Endothelial cell of umbilical vein (primary cell): ENCODE measurements around the gene CCDC106. TPM values are rescaled to one million over a fixed set of nuclear protein-coding genes. Genes with fewer than 3 reads are reported as not detected.
A peak's percentile ranks its signal among the peaks of the same experiment; 100 is the strongest.

ENCODE experiments used
- BruUV-seq: library from RNA; stranded (reverse); fragments of 400-500 nt; replicated peaks from 2 replicates; lab custom pipeline; 2021; lab: Mats Ljungman, UMichigan
- CTCF ChIA-PET: fragments of 300-600, 350-600 bp; sonication (Branson Sonifier 250); formaldehyde crosslinking; loops from one replicate; lab custom pipeline; 2021; ENCODE audit warnings: antibody characterized with exemption, inconsistent platforms; lab: Charles Lee
- POLR2A ChIA-PET: fragments of 300-600, 350-600 bp; sonication (Branson Sonifier 250); formaldehyde crosslinking; loops from one replicate; lab custom pipeline; 2021; ENCODE audit warnings: antibody characterized with exemption, inconsistent platforms; lab: Charles Lee
- DNase-seq: peaks from one replicate; pipeline ENCODE4 v3.0.0-alpha.2; 2011; ENCODE audit warnings: low read depth, low spot score
- FAIRE-seq: peaks from 2 replicates; lab custom pipeline; 2011; peaks lifted over from hg19 to GRCh38; lab: Jason Lieb, UNC
- H2AFZ ChIP-seq: 2 replicates; pipeline ENCODE4 v1.6.0; 2012; ENCODE audit warnings: low read depth, low read length, control low read depth, inconsistent platforms
- H3K27ac ChIP-seq: 2 replicates; pipeline ENCODE4 v1.5.1; 2011; ENCODE audit warnings: low read depth, mild to moderate bottlenecking, control low read depth, low read length, moderate library complexity; ENCODE audit not compliant: insufficient read depth
- H3K27me3 ChIP-seq, 2 experiments: 2 replicates each; pipeline versions ENCODE4 v1.6.0 to v1.6.1; 2011; ENCODE audit warnings: low read length in 2 of 2, mixed read lengths in 1 of 2; ENCODE audit not compliant: control insufficient read depth in 2 of 2, insufficient read depth in 2 of 2
- H3K36me3 ChIP-seq, 2 experiments: 2 replicates in 1 of 2; 3 replicates in 1 of 2; pipeline ENCODE4 v1.5.1; 2011; ENCODE audit warnings: low read length in 2 of 2, mild to moderate bottlenecking in 1 of 2, moderate library complexity in 1 of 2; ENCODE audit not compliant: control insufficient read depth in 2 of 2, insufficient read depth in 2 of 2; ENCODE audit errors: extremely low read depth in 1 of 2
- H3K4me1 ChIP-seq: 3 replicates; pipeline ENCODE4 v1.5.1; 2011; ENCODE audit warnings: mild to moderate bottlenecking, low read length; ENCODE audit not compliant: control insufficient read depth, insufficient read depth; ENCODE audit errors: extremely low read depth
- H3K4me2 ChIP-seq: 2 replicates; pipeline ENCODE4 v1.6.1; 2011; ENCODE audit warnings: low read length, control low read depth, mixed read lengths; ENCODE audit not compliant: insufficient read depth
- H3K4me3 ChIP-seq, 3 experiments: fragments of 200-600 bp in 1 of 3; sonication (generic), shearing (Covaris generic) in 1 of 3; replicated peaks in 1 of 3; 2 replicates each; pipeline ENCODE4 v1.5.1; 2011 to 2016; ENCODE audit warnings: control low read depth in 3 of 3, low read length in 3 of 3, mild to moderate bottlenecking in 2 of 3, inconsistent platforms in 1 of 3, low read depth in 1 of 3, moderate library complexity in 1 of 3; ENCODE audit not compliant: insufficient read depth in 1 of 3
- H3K79me2 ChIP-seq: 2 replicates; pipeline ENCODE4 v1.6.0; 2012; ENCODE audit warnings: low read length, inconsistent platforms; ENCODE audit not compliant: control insufficient read depth, insufficient read depth
- H3K9ac ChIP-seq: replicated peaks from 2 replicates; pipeline ENCODE3; 2011; ENCODE audit warnings: low read length, control low read depth; ENCODE audit not compliant: insufficient read depth; ENCODE audit errors: extremely low read depth
- H3K9me1 ChIP-seq: replicated peaks from 3 replicates; pipeline ENCODE4 v1.6.0; 2011; ENCODE audit warnings: mild to moderate bottlenecking, low read length; ENCODE audit not compliant: control insufficient read depth, insufficient read depth; ENCODE audit errors: extremely low read depth
- H3K9me3 ChIP-seq: replicated peaks from 2 replicates; pipeline ENCODE4 v1.5.1; 2012; ENCODE audit warnings: low read length, inconsistent platforms; ENCODE audit not compliant: control insufficient read depth, insufficient read depth
- H4K20me1 ChIP-seq: replicated peaks from 2 replicates; pipeline ENCODE3; 2011; ENCODE audit warnings: mild to moderate bottlenecking, low read length; ENCODE audit not compliant: control insufficient read depth, insufficient read depth; ENCODE audit errors: extremely low read depth
- EZH2 ChIP-seq: IDR thresholded peaks from 2 replicates; pipeline ENCODE4 v1.6.1; 2012; ENCODE audit warnings: borderline replicate concordance, low read depth, mild to moderate bottlenecking, moderate library complexity, low read length, inconsistent platforms; ENCODE audit not compliant: severe bottlenecking
- FOS ChIP-seq: IDR thresholded peaks from 2 replicates; pipeline ENCODE4 v1.6.1; 2011; ENCODE audit warnings: mild to moderate bottlenecking, low read length, moderate library complexity, borderline replicate concordance; ENCODE audit not compliant: insufficient read depth
- GATA2 ChIP-seq: IDR thresholded peaks from 2 replicates; pipeline ENCODE4 v1.7.0; 2011; ENCODE audit warnings: low read depth, mild to moderate bottlenecking, moderate library complexity, mixed read lengths, low read length; ENCODE audit not compliant: insufficient read length, insufficient read depth
- JUN ChIP-seq: IDR thresholded peaks from 2 replicates; pipeline ENCODE4 v1.6.1; 2011; ENCODE audit warnings: borderline replicate concordance, low read depth; ENCODE audit not compliant: insufficient read length, insufficient read depth
- MYC ChIP-seq: IDR thresholded peaks from one replicate; pipeline ENCODE4 v1.6.1; 2011; ENCODE audit warnings: mild to moderate bottlenecking, low read depth, low read length
- POLR2A ChIP-seq: IDR thresholded peaks from 2 replicates; pipeline ENCODE4 v1.6.1; 2012; ENCODE audit warnings: low read depth, mild to moderate bottlenecking, control low read depth, low read length
- POLR2AphosphoS5 ChIP-seq: IDR thresholded peaks from 2 replicates; pipeline ENCODE4 v1.6.1; 2012; ENCODE audit warnings: low read depth, mild to moderate bottlenecking, control low read depth, low read length, moderate library complexity; ENCODE audit not compliant: insufficient read depth
- dilution Hi-C: fragments of 300-500 bp; cut with MboI; formaldehyde crosslinking; loops from one replicate; pipeline ENCODE4 v1.15.0; 2019; ENCODE audit warnings: low sequenced_read_pairs; ENCODE audit not compliant: extremely low pct_ligation_motif_present
- intact Hi-C: fragments of 100-400 bp; cut with micrococcal nuclease; formaldehyde crosslinking; loops from one replicate; pipeline ENCODE4 v1.10.0; 2022
- polyA plus RNA-seq, 4 experiments: library from polyadenylated mRNA; depleted of rRNA in 3 of 4; stranded (reverse) in 3 of 4; unstranded in 1 of 4; fragments of >200 nt; gene quantifications; 2 replicates each; pipeline versions ENCODE4 v1.2.1 to v1.2.3, GENCODE V29; 2011 to 2012; ENCODE audit warnings: missing spikeins in 1 of 4
- total RNA-seq: library from RNA; stranded (reverse); gene quantifications from 2 replicates; pipeline ENCODE4 v1.2.3, GENCODE V29; 2021
- TF ChIP-seq, protein P1 (sequence below), 2 donors: IDR thresholded peaks; 1 replicate in 1 of 2; 2 replicates in 1 of 2; pipeline ENCODE4 v1.5.1; 2011; ENCODE audit warnings: low read length in 2 of 2, mild to moderate bottlenecking in 2 of 2, moderate library complexity in 2 of 2, control low read depth in 1 of 2, inconsistent platforms in 1 of 2, low read depth in 1 of 2; ENCODE audit not compliant: insufficient read depth in 1 of 2; ENCODE audit errors: extremely low read depth in 1 of 2
- TF ChIP-seq, protein P2 (sequence below): IDR thresholded peaks from 2 replicates; pipeline ENCODE4 v1.6.1; 2011; ENCODE audit not compliant: insufficient read depth, insufficient read length

The CCDC106 gene
- total and polyA plus RNA-seq, 2 donors (not counting 3 experiments of a cell fraction or from before 2014, with no cell fraction given): 11.8 to 12.0 TPM

DNA sequence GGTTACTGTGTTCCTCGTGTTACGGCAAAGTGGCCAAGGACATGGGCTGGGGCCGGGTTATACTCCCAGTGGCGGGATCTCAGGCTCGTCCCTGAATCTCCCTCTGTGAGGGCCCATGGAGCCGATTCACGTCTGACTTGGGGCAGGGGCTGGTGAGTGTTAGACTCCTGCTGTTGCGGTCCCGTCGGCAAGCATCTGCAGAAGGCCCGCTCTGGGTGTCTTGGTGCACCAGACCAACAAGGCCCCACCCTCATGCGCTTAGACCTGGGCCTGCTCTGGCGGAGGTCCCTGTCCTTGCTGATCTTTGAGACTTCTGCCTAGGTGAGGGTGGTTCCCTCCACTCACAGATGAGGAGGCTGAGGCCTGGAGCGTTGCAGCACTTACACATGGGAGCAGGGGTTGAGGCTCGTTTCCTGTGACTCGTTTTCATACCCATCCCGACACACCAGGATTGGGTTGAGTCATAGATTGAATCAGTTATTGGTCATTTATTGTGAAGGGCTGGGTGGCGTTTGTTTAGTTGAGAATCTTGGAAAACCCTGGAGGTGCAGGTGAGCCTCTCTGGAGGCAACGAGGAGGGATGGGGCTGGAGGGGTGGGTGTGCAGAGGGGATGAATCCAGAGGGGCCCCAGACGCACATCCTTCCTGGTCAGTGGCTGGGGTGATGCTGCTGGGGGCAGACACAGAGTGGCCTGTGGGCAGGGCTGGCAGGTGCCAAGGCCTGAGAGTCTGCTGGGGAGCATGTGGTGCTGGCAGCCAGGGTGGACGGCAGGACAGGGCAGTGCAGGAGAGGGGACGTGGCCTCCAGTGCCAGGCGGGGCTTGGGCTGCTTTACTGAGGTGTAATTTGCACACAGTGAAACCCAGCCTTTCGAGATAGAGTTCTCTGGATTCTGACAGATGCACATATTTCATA lies 31.6 kb downstream of the CCDC106 start:
- peaks cover 81% of the 10 kb centered on the region for H3K79me2 ChIP-seq
- no peak for TF ChIP-seq EZH2
- TF ChIP-seq, protein P1, sequence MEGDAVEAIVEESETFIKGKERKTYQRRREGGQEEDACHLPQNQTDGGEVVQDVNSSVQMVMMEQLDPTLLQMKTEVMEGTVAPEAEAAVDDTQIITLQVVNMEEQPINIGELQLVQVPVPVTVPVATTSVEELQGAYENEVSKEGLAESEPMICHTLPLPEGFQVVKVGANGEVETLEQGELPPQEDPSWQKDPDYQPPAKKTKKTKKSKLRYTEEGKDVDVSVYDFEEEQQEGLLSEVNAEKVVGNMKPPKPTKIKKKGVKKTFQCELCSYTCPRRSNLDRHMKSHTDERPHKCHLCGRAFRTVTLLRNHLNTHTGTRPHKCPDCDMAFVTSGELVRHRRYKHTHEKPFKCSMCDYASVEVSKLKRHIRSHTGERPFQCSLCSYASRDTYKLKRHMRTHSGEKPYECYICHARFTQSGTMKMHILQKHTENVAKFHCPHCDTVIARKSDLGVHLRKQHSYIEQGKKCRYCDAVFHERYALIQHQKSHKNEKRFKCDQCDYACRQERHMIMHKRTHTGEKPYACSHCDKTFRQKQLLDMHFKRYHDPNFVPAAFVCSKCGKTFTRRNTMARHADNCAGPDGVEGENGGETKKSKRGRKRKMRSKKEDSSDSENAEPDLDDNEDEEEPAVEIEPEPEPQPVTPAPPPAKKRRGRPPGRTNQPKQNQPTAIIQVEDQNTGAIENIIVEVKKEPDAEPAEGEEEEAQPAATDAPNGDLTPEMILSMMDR (IDR thresholded peaks at IDR 0.05; ENCODE audit: extremely low read depth in 1 of 2, insufficient read depth in 1 of 2, low read depth in 1 of 2, low read length in 2 of 2): no peak
- TF ChIP-seq, protein P2, sequence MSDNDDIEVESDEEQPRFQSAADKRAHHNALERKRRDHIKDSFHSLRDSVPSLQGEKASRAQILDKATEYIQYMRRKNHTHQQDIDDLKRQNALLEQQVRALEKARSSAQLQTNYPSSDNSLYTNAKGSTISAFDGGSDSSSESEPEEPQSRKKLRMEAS: no peak
- peak; percentile 56 for TF ChIP-seq FOS
- TF ChIP-seq POLR2A: no peak
- TF ChIP-seq JUN: no peak
- peak; percentile 32 for TF ChIP-seq GATA2
- no peak for TF ChIP-seq POLR2AphosphoS5
- TF ChIP-seq MYC: no peak
- DNase-seq (no peak), FAIRE-seq (no peak)
- H2AFZ ChIP-seq: no peak overlapping the region
- BruUV-seq: no TSS peak
- intact Hi-C loops: no loop called here
- ChIA-PET POLR2A (no interaction called here), CTCF (no interaction called here)
- H4K20me1 ChIP-seq: no peaks in the 10 kb centered on the region
- H3K4me1 ChIP-seq: peaks cover 37% of the 10 kb centered on the region
- no peak overlapping the region for H3K4me2 ChIP-seq
- peaks cover 9 to 28% of the 10 kb centered on the region in 2 experiments for H3K36me3 ChIP-seq
- H3K27ac ChIP-seq: no peak overlapping the region
- H3K9ac ChIP-seq: no peak overlapping the region
- dilution Hi-C loops: no loop called here
- H3K9me1 ChIP-seq: no peaks in the 10 kb centered on the region
- H3K9me3 ChIP-seq: no peaks in the 10 kb centered on the region
- no peaks in the 10 kb centered on the region for H3K27me3 ChIP-seq
- H3K4me3 ChIP-seq: no peak overlapping the region
